Stimulated activated CD4-positive, alpha-beta T cell treated with anti-CD3 and anti-CD28 coated beads, TNF-alpha, amount 100 ng/mL, for 4 hours (primary cell): ENCODE results near the gene TUB.

Experiments used
- DNase-seq, 3 experiments: peaks; one replicate each; pipeline ENCODE4 v3.0.0-alpha.2; 2020; ENCODE audit warnings: low read depth in 3 of 3

Gene TUB

GRCh38 chr11:8067929-8068575 lies 13.0 kb upstream of the TUB start:
- no peak for DNase-seq

GRCh38 chr11:8068605-8069221 lies 12.3 kb upstream of the TUB start:
- no peak for DNase-seq

GRCh38 chr11:8069771-8070170 lies 11.2 kb upstream of the TUB start:
- DNase-seq, result no peak

GRCh38 chr11:8070417-8071115 lies 10.4 kb upstream of the TUB start:
- no peak for DNase-seq

GRCh38 chr11:8071616-8072581 lies 9.1 kb upstream of the TUB start:
- no peak for DNase-seq

GRCh38 chr11:8075119-8075726 lies 5.8 kb upstream of the TUB start:
- no peak for DNase-seq

- no peak for DNase-seq
Measured at GRCh38 chr11:8079111-8079675, 1.8 kb upstream of the TUB start.

GRCh38 chr11:8080069-8080670 lies 841 bp upstream of the TUB start:
- DNase-seq, result no peak

- DNase-seq, result no peak
Measured at GRCh38 chr11:8081591-8082250, 710 bp downstream of the TUB start.

- DNase-seq, result no peak
Measured at GRCh38 chr11:8082391-8083087, 1.5 kb downstream of the TUB start.

- no peak for DNase-seq
Measured at GRCh38 chr11:8083088-8083395, 2.0 kb downstream of the TUB start.

- no peak for DNase-seq
Measured at GRCh38 chr11:8083871-8084281, 2.9 kb downstream of the TUB start.

GRCh38 chr11:8084352-8084751 lies 3.3 kb downstream of the TUB start:
- DNase-seq, result no peak

GRCh38 chr11:8085011-8085645 lies 4.1 kb downstream of the TUB start:
- no peak for DNase-seq

GRCh38 chr11:8086001-8086479 lies 5.0 kb downstream of the TUB start:
- DNase-seq, result no peak

GRCh38 chr11:8086571-8086970 lies 5.6 kb downstream of the TUB start:
- DNase-seq, result no peak

- DNase-seq, result no peak
Measured at GRCh38 chr11:8087185-8087584, 6.2 kb downstream of the TUB start.

GRCh38 chr11:8087756-8088155 lies 6.7 kb downstream of the TUB start:
- no peak for DNase-seq
